Skeletal muscle tissue (tissue), 4 donors: ENCODE data around the gene FECH. TPM values are rescaled to one million over a fixed set of nuclear protein-coding genes. Genes with fewer than 3 reads are reported as not detected.

ENCODE experiments used
- H3K27ac ChIP-seq: one replicate; pipeline ENCODE4 v1.7.0; 2013; ENCODE audit warnings: mild to moderate bottlenecking, low read depth, low read length, inconsistent platforms
- H3K27me3 ChIP-seq, 3 donors: one replicate each; pipeline ENCODE4 v1.7.0; 2013; ENCODE audit warnings: low read length in 3 of 3; ENCODE audit not compliant: control insufficient read depth in 3 of 3, insufficient read depth in 3 of 3
- H3K36me3 ChIP-seq, 3 donors: one replicate each; pipeline ENCODE4 v1.7.0; 2013; ENCODE audit warnings: low read length in 3 of 3; ENCODE audit not compliant: control insufficient read depth in 3 of 3, insufficient read depth in 3 of 3
- H3K4me1 ChIP-seq, 3 donors: one replicate each; pipeline ENCODE4 v1.7.0; 2013; ENCODE audit warnings: low read length in 3 of 3, mild to moderate bottlenecking in 3 of 3; ENCODE audit not compliant: control insufficient read depth in 3 of 3, insufficient read depth in 3 of 3
- H3K4me3 ChIP-seq, 3 donors: one replicate each; pipeline ENCODE4 v1.7.0; 2013; ENCODE audit warnings: low read length in 3 of 3
- H3K9ac ChIP-seq, 3 donors: one replicate each; pipeline ENCODE4 v1.7.0; 2013; ENCODE audit warnings: low read length in 3 of 3, mild to moderate bottlenecking in 3 of 3, moderate library complexity in 2 of 3, low read depth in 1 of 3
- H3K9me3 ChIP-seq, 3 donors: one replicate each; pipeline ENCODE4 v1.7.0; 2013; ENCODE audit warnings: low read length in 3 of 3; ENCODE audit not compliant: control insufficient read depth in 3 of 3
- total RNA-seq: library from RNA; depleted of rRNA; stranded (reverse); fragments of >200 nt; gene quantifications from one replicate; pipeline ENCODE4 v1.2.3, GENCODE V29; 2014
- donor health status: Osteomylitis.

The FECH gene
- total RNA-seq, 1 donor from 2014 or later, result 50.6 TPM

GRCh38 chr18:57516056-57516455 is 70.4 kb downstream of the FECH start:
- Histone ChIP-seq H3K9me3 (no peaks in the 10 kb centered on the region), H3K27me3 (peaks cover 0 to 5% (median 3%) of the 10 kb centered on the region in 3 donors), H3K4me1 (no peaks in the 10 kb centered on the region), H3K4me3 (no peak overlapping the region), H3K27ac (no peak overlapping the region), H3K36me3 (no peaks in the 10 kb centered on the region), H3K9ac (no peak overlapping the region)

GRCh38 chr18:57505231-57505630 is 81.3 kb downstream of the FECH start:
- Histone ChIP-seq H3K36me3 (no peaks in the 10 kb centered on the region), H3K9ac (no peak overlapping the region), H3K4me1 (no peaks in the 10 kb centered on the region), H3K27me3 (peaks cover 0 to 4% (median 2%) of the 10 kb centered on the region in 3 donors), H3K4me3 (no peak overlapping the region), H3K27ac (no peak overlapping the region), H3K9me3 (no peaks in the 10 kb centered on the region)

GRCh38 chr18:57502624-57503023 is 83.9 kb downstream of the FECH start:
- Histone ChIP-seq H3K4me3 (no peak overlapping the region), H3K9ac (no peak overlapping the region), H3K27ac (no peak overlapping the region), H3K27me3 (peaks cover 0 to 3% (median 0%) of the 10 kb centered on the region in 3 donors), H3K36me3 (no peaks in the 10 kb centered on the region), H3K9me3 (no peaks in the 10 kb centered on the region), H3K4me1 (peaks cover 7 to 8% (median 8%) of the 10 kb centered on the region in 3 donors)

GRCh38 chr18:57498682-57499256 is 87.7 kb downstream of the FECH start:
- Histone ChIP-seq H3K4me3 (no peak overlapping the region), H3K27ac (no peak overlapping the region), H3K36me3 (no peaks in the 10 kb centered on the region), H3K9me3 (peaks cover 0 to 2% (median 0%) of the 10 kb centered on the region in 3 donors), H3K27me3 (no peaks in the 10 kb centered on the region), H3K9ac (no peak overlapping the region), H3K4me1 (peaks cover 7 to 11% (median 8%) of the 10 kb centered on the region in 3 donors)

Other genes with a start within 250 kb of the FECH start
- not detected for gene ST8SIA3, start 234.1 kb downstream of the FECH start, total RNA-seq
- not detected for gene ONECUT2, start 151.3 kb downstream of the FECH start, total RNA-seq
- gene NARS1, start 35.1 kb upstream of the FECH start, total RNA-seq, result 73.1 TPM
- 4.7 TPM for gene ATP8B1, start 216.6 kb upstream of the FECH start, total RNA-seq